Measurements from ENCODE around the gene C2CD4D. TPM values are rescaled to one million over a fixed set of nuclear protein-coding genes. Genes with fewer than 3 reads are reported as not detected.

The C2CD4D gene
- total and polyA plus RNA-seq, 4 experiments from 2014 or later = 1.0 to 3.4 (median 1.5) TPM

DNA sequence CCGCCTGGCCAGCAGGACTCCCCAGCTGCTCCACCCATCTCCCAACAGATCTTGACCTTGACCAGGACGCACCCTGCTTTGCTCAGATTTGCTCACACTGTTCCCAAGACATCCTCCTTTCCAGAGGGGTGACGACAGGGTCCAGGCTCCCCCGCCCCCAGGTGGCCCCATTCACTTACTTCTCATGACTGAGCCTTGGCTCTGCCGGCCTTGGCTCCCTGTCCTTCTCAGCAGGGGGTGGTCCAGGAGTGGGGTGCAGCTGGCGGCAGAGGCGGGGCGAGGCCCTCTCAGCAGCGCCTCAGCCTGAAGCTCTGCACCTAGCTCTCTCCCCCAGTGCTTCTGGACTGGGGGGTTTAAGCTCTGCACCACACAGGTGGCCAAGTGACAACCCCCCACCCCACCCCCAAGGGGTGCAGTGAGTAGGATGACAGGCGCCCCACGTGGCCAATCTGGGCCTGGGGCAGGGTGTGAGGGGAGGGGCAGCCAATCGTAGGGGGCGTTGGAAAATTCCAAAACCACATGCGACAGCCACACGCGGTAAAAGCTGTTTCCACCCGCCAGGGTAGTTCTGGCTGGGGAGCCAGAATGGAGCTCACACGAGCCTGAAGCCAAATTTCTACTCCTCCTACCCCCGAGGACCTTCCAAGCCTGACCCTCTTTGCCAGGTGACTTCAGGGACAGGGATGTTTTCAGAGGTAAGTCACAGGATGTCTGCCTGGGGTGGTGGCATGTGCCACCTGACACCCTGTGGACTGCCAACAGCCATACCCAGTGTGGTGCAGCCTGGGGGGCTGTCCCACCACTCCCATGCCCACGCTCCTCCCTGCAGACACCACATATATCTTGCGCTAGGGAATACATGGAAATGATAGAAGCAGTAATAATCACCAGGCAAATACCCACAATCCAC lies 13.6 kb downstream of the C2CD4D start:
- peaks cover 47 to 95% (median 65%) of the 10 kb centered on the region in 4 donors for H3K4me1 Mint-ChIP-seq
- H3K27me3 Mint-ChIP-seq = no peaks in the 10 kb centered on the region
- Histone ChIP-seq H3K27ac (ENCODE audit: low read depth, low read length) (peak overlapping the region; percentile 58), H3K27me3 (ENCODE audit: insufficient read depth, low read length) (no peaks in the 10 kb centered on the region), H3K4me3 (ENCODE audit: low read length in 2 of 2) (peak overlapping the region; percentile 20 to 29), H3K36me3 (ENCODE audit: insufficient read depth, low read length) (no peaks in the 10 kb centered on the region), H3K4me1 (ENCODE audit: insufficient read depth, low read length) (peaks cover 81% of the 10 kb centered on the region), H3K9me3 (ENCODE audit: control insufficient read depth in 1 of 2, low read length in 2 of 2) (no peaks in the 10 kb centered on the region)
- H3K27ac Mint-ChIP-seq = peak overlapping the region; percentile 89 to 96 (median 94)
- ChIA-PET CTCF (ENCODE audit: partially characterized antibody) (interaction anchor here (0.6 to 3.0 kb wide), 6 partner anchors 9 to 91 kb away, joined by 3 to 13 read pairs (median 4); no protein-coding TSS in a partner anchor), POLR2A (ENCODE audit: partially characterized antibody) (interaction anchor here (1.0 to 12.5 kb wide), 5 partner anchors 8 to 79 kb away, joined by 3 to 233 read pairs (median 39); partner anchors contain the start of genes C2CD4D, MRPL9 and TDRKH)
- H3K4me3 Mint-ChIP-seq = peak overlapping the region; percentile 71 to 90 (median 87)
- intact Hi-C loops (cut with micrococcal nuclease) = no loop called here
- H3K9me3 Mint-ChIP-seq = peaks cover 0 to 3% (median 0%) of the 10 kb centered on the region in 8 donors
- peaks cover 0 to 6% of the 10 kb centered on the region in 2 donors for H3K36me3 Mint-ChIP-seq
- peak in 3 of 5 donors; percentile 37 to 69 (median 37) for DNase-seq

- H3K4me1 ChIP-seq (ENCODE audit: insufficient read depth, low read length) = peaks cover 81% of the 10 kb centered on the region
- POLR2A ChIA-PET (ENCODE audit: partially characterized antibody) = interaction anchor here (1.0 to 14.6 kb wide), 6 partner anchors 4 to 80 kb away, joined by 3 to 233 read pairs (median 68); partner anchors contain the start of genes C2CD4D, MRPL9, RORC and TDRKH
- peak overlapping the region; percentile 66 to 95 (median 91) for H3K27ac Mint-ChIP-seq
- H3K4me1 Mint-ChIP-seq = peaks cover 46 to 95% (median 65%) of the 10 kb centered on the region in 4 donors
- H3K4me3 ChIP-seq (ENCODE audit: low read length in 2 of 2) = peak overlapping the region; percentile 20 to 29
- H3K27me3 Mint-ChIP-seq = no peaks in the 10 kb centered on the region
- H3K27ac ChIP-seq (ENCODE audit: low read depth, low read length) = peak overlapping the region; percentile 58
- no peak for DNase-seq
- no peaks in the 10 kb centered on the region for H3K9me3 Mint-ChIP-seq
- CTCF ChIA-PET (ENCODE audit: partially characterized antibody) = interaction anchor here (0.6 to 1.6 kb wide), 5 partner anchors 8 to 91 kb away, joined by 3 to 6 read pairs (median 3); no protein-coding TSS in a partner anchor
- H3K9me3 ChIP-seq (ENCODE audit: control insufficient read depth in 1 of 2, low read length in 2 of 2) = no peaks in the 10 kb centered on the region
- H3K27me3 ChIP-seq (ENCODE audit: insufficient read depth, low read length) = no peaks in the 10 kb centered on the region
- H3K36me3 ChIP-seq (ENCODE audit: insufficient read depth, low read length) = no peaks in the 10 kb centered on the region
- intact Hi-C loops (cut with micrococcal nuclease) = no loop called here
- peak overlapping the region; percentile 71 to 90 (median 87) for H3K4me3 Mint-ChIP-seq
- H3K36me3 Mint-ChIP-seq = peaks cover 0 to 11% of the 10 kb centered on the region in 2 donors
Observed at GRCh38 chr1:151825204-151825603, 14.4 kb downstream of the C2CD4D start.

GRCh38 chr1:151823175-151823574 lies 16.4 kb downstream of the C2CD4D start:
- Mint-ChIP-seq H3K36me3 (peaks cover 2 to 14% of the 10 kb centered on the region in 2 donors), H3K27me3 (no peaks in the 10 kb centered on the region), H3K27ac (peak overlapping the region; percentile 63 to 95 (median 94)), H3K4me3 (peak overlapping the region; percentile 71 to 90 (median 87)), H3K4me1 (peaks cover 43 to 95% (median 64%) of the 10 kb centered on the region in 4 donors), H3K9me3 (no peaks in the 10 kb centered on the region)
- peak overlapping the region; percentile 58 for H3K27ac ChIP-seq (ENCODE audit: low read depth, low read length)
- intact Hi-C loops (cut with micrococcal nuclease) = no loop called here
- no peak for DNase-seq
- CTCF ChIA-PET (ENCODE audit: partially characterized antibody) = interaction anchor here (1.4 to 3.7 kb wide), 4 partner anchors 11 to 229 kb away, joined by 4 to 22 read pairs (median 7); no protein-coding TSS in a partner anchor
- peaks cover 81% of the 10 kb centered on the region for H3K4me1 ChIP-seq (ENCODE audit: insufficient read depth, low read length)
- peak overlapping the region in 1 of 2 donors; percentile 21 for H3K4me3 ChIP-seq (ENCODE audit: low read length in 2 of 2)
- no peaks in the 10 kb centered on the region for H3K36me3 ChIP-seq (ENCODE audit: insufficient read depth, low read length)
- H3K9me3 ChIP-seq (ENCODE audit: control insufficient read depth in 1 of 2, low read length in 2 of 2) = no peaks in the 10 kb centered on the region
- POLR2A ChIA-PET (ENCODE audit: partially characterized antibody) = interaction anchor here (1.6 to 14.6 kb wide), 5 partner anchors 5 to 34 kb away, joined by 4 to 233 read pairs (median 127); partner anchors contain the start of genes C2CD4D and RORC
- no peaks in the 10 kb centered on the region for H3K27me3 ChIP-seq (ENCODE audit: insufficient read depth, low read length)

GRCh38 chr1:151822404-151822803 lies 17.2 kb downstream of the C2CD4D start:
- H3K27me3 ChIP-seq (ENCODE audit: insufficient read depth, low read length) = no peaks in the 10 kb centered on the region
- Mint-ChIP-seq H3K4me1 (peaks cover 44 to 95% (median 64%) of the 10 kb centered on the region in 4 donors), H3K36me3 (peaks cover 2 to 14% of the 10 kb centered on the region in 2 donors), H3K27ac (peak overlapping the region; percentile 42 to 95 (median 94)), H3K9me3 (no peaks in the 10 kb centered on the region), H3K4me3 (peak overlapping the region; percentile 71 to 90 (median 87)), H3K27me3 (no peaks in the 10 kb centered on the region)
- peak overlapping the region in 1 of 2 donors; percentile 21 for H3K4me3 ChIP-seq (ENCODE audit: low read length in 2 of 2)
- peak in 1 of 5 donors; percentile 63 for DNase-seq
- CTCF ChIA-PET (ENCODE audit: partially characterized antibody) = interaction anchor here (0.8 to 3.7 kb wide), 6 partner anchors 9 to 33 kb away, joined by 3 to 22 read pairs (median 6); partner anchors contain the start of gene RORC
- intact Hi-C loops (cut with micrococcal nuclease) = no loop called here
- H3K4me1 ChIP-seq (ENCODE audit: insufficient read depth, low read length) = peaks cover 81% of the 10 kb centered on the region
- H3K9me3 ChIP-seq (ENCODE audit: control insufficient read depth in 1 of 2, low read length in 2 of 2) = no peaks in the 10 kb centered on the region
- H3K27ac ChIP-seq (ENCODE audit: low read depth, low read length) = peak overlapping the region; percentile 58
- POLR2A ChIA-PET (ENCODE audit: partially characterized antibody) = interaction anchor here (1.6 to 14.6 kb wide), 4 partner anchors 7 to 33 kb away, joined by 4 to 233 read pairs (median 72); partner anchors contain the start of genes C2CD4D and RORC
- H3K36me3 ChIP-seq (ENCODE audit: insufficient read depth, low read length) = no peaks in the 10 kb centered on the region

DNA sequence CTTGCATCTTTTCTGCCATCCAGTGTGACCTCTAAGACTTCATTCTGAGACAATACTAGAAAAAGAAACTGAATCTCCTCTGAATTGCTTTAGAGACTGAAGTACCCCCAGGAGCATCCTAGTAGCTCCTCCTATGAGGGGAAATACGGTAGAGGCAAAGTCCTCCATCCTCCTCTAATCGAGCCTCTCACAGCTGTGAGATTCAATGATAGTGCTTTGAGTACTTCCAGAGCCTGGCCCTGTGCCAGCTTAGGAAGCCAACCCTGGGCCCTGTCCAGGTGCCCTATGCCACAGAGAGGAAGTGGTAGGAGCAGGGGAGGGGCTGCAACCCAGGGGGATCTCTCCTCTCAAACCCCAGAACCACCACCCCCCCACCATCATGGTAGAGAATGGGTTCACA lies 18.7 kb downstream of the C2CD4D start:
- Mint-ChIP-seq H3K9me3 (no peaks in the 10 kb centered on the region), H3K27ac (peak overlapping the region; percentile 88 to 95 (median 90)), H3K4me1 (peaks cover 53 to 98% (median 69%) of the 10 kb centered on the region in 4 donors), H3K27me3 (no peaks in the 10 kb centered on the region), H3K36me3 (peaks cover 4 to 18% of the 10 kb centered on the region in 2 donors), H3K4me3 (peak overlapping the region; percentile 14 to 89 (median 79))
- intact Hi-C loops (cut with micrococcal nuclease) = no loop called here
- H3K4me1 ChIP-seq (ENCODE audit: insufficient read depth, low read length) = peaks cover 81% of the 10 kb centered on the region
- no peak overlapping the region for H3K4me3 ChIP-seq (ENCODE audit: low read length in 2 of 2)
- H3K9me3 ChIP-seq (ENCODE audit: control insufficient read depth in 1 of 2, low read length in 2 of 2) = no peaks in the 10 kb centered on the region
- ChIA-PET CTCF (ENCODE audit: partially characterized antibody) (interaction anchor here (0.8 to 3.7 kb wide), 9 partner anchors 9 to 227 kb away, joined by 3 to 22 read pairs (median 7); partner anchors contain the start of gene C2CD4D), POLR2A (ENCODE audit: partially characterized antibody) (interaction anchor here (0.9 to 14.6 kb wide), 11 partner anchors 9 to 147 kb away, joined by 3 to 233 read pairs (median 3); partner anchors contain the start of genes C2CD4D, MRPL9, RORC and TDRKH)
- no peaks in the 10 kb centered on the region for H3K27me3 ChIP-seq (ENCODE audit: insufficient read depth, low read length)
- H3K36me3 ChIP-seq (ENCODE audit: insufficient read depth, low read length) = no peaks in the 10 kb centered on the region
- DNase-seq = peak in 4 of 5 donors; percentile 30 to 63 (median 35)
- H3K27ac ChIP-seq (ENCODE audit: low read depth, low read length) = peak overlapping the region; percentile 43

- Histone ChIP-seq H3K36me3 (ENCODE audit: insufficient read depth, low read length) (no peaks in the 10 kb centered on the region), H3K9me3 (ENCODE audit: control insufficient read depth in 1 of 2, low read length in 2 of 2) (no peaks in the 10 kb centered on the region), H3K27ac (ENCODE audit: low read depth, low read length) (peak overlapping the region; percentile 43), H3K27me3 (ENCODE audit: insufficient read depth, low read length) (no peaks in the 10 kb centered on the region), H3K4me3 (ENCODE audit: low read length in 2 of 2) (no peak overlapping the region), H3K4me1 (ENCODE audit: insufficient read depth, low read length) (peaks cover 82% of the 10 kb centered on the region)
- Mint-ChIP-seq H3K9me3 (no peaks in the 10 kb centered on the region), H3K4me3 (peak overlapping the region; percentile 68 to 89 (median 79)), H3K36me3 (peaks cover 8 to 15% of the 10 kb centered on the region in 2 donors), H3K4me1 (peaks cover 59 to 98% (median 71%) of the 10 kb centered on the region in 4 donors), H3K27me3 (no peaks in the 10 kb centered on the region), H3K27ac (peak overlapping the region; percentile 88 to 95 (median 90))
- intact Hi-C loops (cut with micrococcal nuclease) = no loop called here
- ChIA-PET CTCF (ENCODE audit: partially characterized antibody) (interaction anchor here (0.7 to 3.7 kb wide), 9 partner anchors 8 to 226 kb away, joined by 3 to 22 read pairs (median 5); partner anchors contain the start of gene C2CD4D), POLR2A (ENCODE audit: partially characterized antibody) (interaction anchor here (0.9 to 14.6 kb wide), 9 partner anchors 8 to 57 kb away, joined by 3 to 233 read pairs (median 4); partner anchors contain the start of genes C2CD4D, MRPL9, RORC and TDRKH)
- DNase-seq = no peak
Observed at GRCh38 chr1:151819976-151820623, 19.5 kb downstream of the C2CD4D start.
